ENCODE results near the gene MYO15B. TPM values are rescaled to one million over a fixed set of nuclear protein-coding genes. Genes with fewer than 3 reads are reported as not detected.

Gene MYO15B
- total RNA-seq, 1 donor = 3.9 TPM

- TF ChIP-seq CTCF (IDR thresholded peaks at IDR 0.05; ENCODE audit: insufficient read depth, low read depth, low read length) = no peak
- H3K4me3 ChIP-seq (ENCODE audit: low read depth, low read length) = no peak overlapping the region
- no peak for DNase-seq (ENCODE audit: low read depth)
These were observed 41.6 kb downstream of the MYO15B start for GRCh38 chr17:75629157-75629556.

- H3K4me3 ChIP-seq (ENCODE audit: low read depth, low read length) = no peak overlapping the region
- TF ChIP-seq CTCF (IDR thresholded peaks at IDR 0.05; ENCODE audit: insufficient read depth, low read depth, low read length) = no peak
- DNase-seq (ENCODE audit: low read depth) = no peak
These were observed 42.7 kb downstream of the MYO15B start for GRCh38 chr17:75630071-75630917.

GRCh38 chr17:75631353-75631752 is 43.8 kb downstream of the MYO15B start:
- no peak for TF ChIP-seq CTCF (IDR thresholded peaks at IDR 0.05; ENCODE audit: insufficient read depth, low read depth, low read length)
- no peak overlapping the region for H3K4me3 ChIP-seq (ENCODE audit: low read depth, low read length)
- no peak for DNase-seq (ENCODE audit: low read depth)

GRCh38 chr17:75632428-75632827 is 44.8 kb downstream of the MYO15B start:
- H3K4me3 ChIP-seq (ENCODE audit: low read depth, low read length) = no peak overlapping the region
- no peak for DNase-seq (ENCODE audit: low read depth)
- TF ChIP-seq CTCF (IDR thresholded peaks at IDR 0.05; ENCODE audit: insufficient read depth, low read depth, low read length) = no peak

- no peak within 1 kb of the TSS for H3K4me3 ChIP-seq (ENCODE audit: low read depth, low read length)
- peak; percentile 89 for DNase-seq (ENCODE audit: low read depth)
- TF ChIP-seq CTCF (IDR thresholded peaks at IDR 0.05; ENCODE audit: insufficient read depth, low read depth, low read length) = peak; percentile 84
These were observed 45.4 kb downstream of the MYO15B start, which contains the start of gene SMIM5 for GRCh38 chr17:75632863-75633485. Gene SMIM5, plus strand, starts transcription at chr17:75633434. Its CDS starts 6,768 bp downstream, at chr17:75640202.

GRCh38 chr17:75633486-75634375 is 46.1 kb downstream of the MYO15B start:
- H3K4me3 ChIP-seq (ENCODE audit: low read depth, low read length) = no peak overlapping the region

More at GRCh38 chr17:75633486-75634375, 46.1 kb downstream of the MYO15B start:
- peak; percentile 56 for TF ChIP-seq CTCF (IDR thresholded peaks at IDR 0.05; ENCODE audit: insufficient read depth, low read depth, low read length)
- peak; percentile 93 for DNase-seq (ENCODE audit: low read depth)

Measured in fibroblast of villous mesenchyme (primary cell).